K562 (cell line): ENCODE measurements around the gene GALNT12. TPM values are rescaled to one million over a fixed set of nuclear protein-coding genes. Genes with fewer than 3 reads are reported as not detected.
A peak's percentile ranks its signal among the peaks of the same experiment; 100 is the strongest.

ENCODE experiments used
- ASH1L ChIP-seq: fragments of 450-650 bp; IDR thresholded peaks from 2 replicates; pipeline ENCODE4 v1.6.1; 2018; ENCODE audit warnings: borderline replicate concordance, mild to moderate bottlenecking, low read depth; ENCODE audit not compliant: partially characterized antibody
- ATF1 ChIP-seq, 2 experiments: fragments of 450-650 bp in 1 of 2; IDR thresholded peaks; 2 replicates each; pipeline ENCODE4 v1.6.1; 2016; ENCODE audit warnings: missing compliant biosample characterization in 1 of 2, missing genetic modification characterization in 1 of 2
- CEBPG ChIP-seq, 3 experiments: fragments of 200-800 bp in 1 of 3; sonication (Bioruptor generic) in 1 of 3; sonication (generic) in 1 of 3; formaldehyde crosslinking in 1 of 3; IDR thresholded peaks in 2 of 3; conservative IDR thresholded peaks in 1 of 3; 2 replicates each; pipeline versions ENCODE4 v1.6.1 to v1.8.0; 2016 to 2022; ENCODE audit warnings: missing compliant biosample characterization in 2 of 3, missing genetic modification characterization in 2 of 3, mild to moderate bottlenecking in 1 of 3, missing genetic modification reagents in 1 of 3
- CREM ChIP-seq: IDR thresholded peaks from 2 replicates; pipeline ENCODE4 v1.6.1; 2014; ENCODE audit warnings: antibody characterized with exemption, low read depth
- FOSL1 ChIP-seq: fragments of 200-800 bp; sonication (Bioruptor generic); conservative IDR thresholded peaks from 2 replicates; pipeline ENCODE4 v1.6.1; 2016; ENCODE audit warnings: missing genetic modification characterization, missing compliant biosample characterization
- FUS ChIP-seq: fragments of 200-400 bp; formaldehyde crosslinking; optimal IDR thresholded peaks from 2 replicates; pipeline ENCODE3; 2017; ENCODE audit warnings: low read depth, low read length
- HOXB6 ChIP-seq: fragments of 250-450 bp; sonication (Bioruptor Pico); IDR thresholded peaks from 2 replicates; pipeline ENCODE4 v1.5.1; 2022; ENCODE audit warnings: mild to moderate bottlenecking, borderline replicate concordance
- JUND ChIP-seq, 2 experiments: IDR thresholded peaks; 2 replicates in 1 of 2; 3 replicates in 1 of 2; pipeline ENCODE4 v1.6.1; 2011; ENCODE audit warnings: borderline replicate concordance in 2 of 2, low read depth in 2 of 2, low read length in 2 of 2, improper control_type of control experiment in 1 of 2, missing biosample characterization in 1 of 2, missing genetic modification characterization in 1 of 2, missing genetic modification reagents in 1 of 2
- KDM1A ChIP-seq, 2 experiments: fragments of 450-650 bp; IDR thresholded peaks; 2 replicates each; pipeline ENCODE4 v1.6.1; 2016; ENCODE audit warnings: mild to moderate bottlenecking in 2 of 2
- KHSRP ChIP-seq: fragments of 450-650 bp; IDR thresholded peaks from 2 replicates; pipeline ENCODE4 v1.6.1; 2017
- L3MBTL2 ChIP-seq: fragments of 450-650 bp; IDR thresholded peaks from 2 replicates; pipeline ENCODE4 v1.6.1; 2016; ENCODE audit warnings: mild to moderate bottlenecking, moderate library complexity
- MNT ChIP-seq, 2 experiments: fragments of 450-650 bp; conservative IDR thresholded peaks; 2 replicates each; pipeline ENCODE4 v1.6.1; 2017; ENCODE audit warnings: mild to moderate bottlenecking in 2 of 2, moderate library complexity in 2 of 2
- NEUROD1 ChIP-seq: fragments of 150-350 bp; IDR thresholded peaks from 2 replicates; pipeline ENCODE4 v1.6.1; 2014; ENCODE audit warnings: borderline replicate concordance, low read length, low read depth; ENCODE audit not compliant: partially characterized antibody
- NR2C2 ChIP-seq, 2 experiments: fragments of 200-800 bp in 1 of 2; sonication (Bioruptor generic) in 1 of 2; sonication (generic) in 1 of 2; formaldehyde crosslinking in 1 of 2; IDR thresholded peaks; 2 replicates each; pipeline versions ENCODE4 v1.6.1 to v1.8.0; 2016 to 2022; ENCODE audit warnings: mild to moderate bottlenecking in 1 of 2, missing compliant biosample characterization in 1 of 2, missing genetic modification characterization in 1 of 2, missing genetic modification reagents in 1 of 2
- NR2F6 ChIP-seq: fragments of 450-650 bp; formaldehyde crosslinking; IDR thresholded peaks from 2 replicates; pipeline ENCODE4 v1.4.0; 2020; ENCODE audit warnings: mild to moderate bottlenecking
- RBM14 ChIP-seq: fragments of 200-400 bp; formaldehyde crosslinking; IDR thresholded peaks from 2 replicates; pipeline ENCODE4 v1.6.1; 2018; ENCODE audit warnings: low read depth, mild to moderate bottlenecking, low read length, moderate library complexity, borderline replicate concordance; ENCODE audit not compliant: insufficient read depth
- SPI1 ChIP-seq: IDR thresholded peaks from 2 replicates; pipeline ENCODE4 v1.6.1; 2011; ENCODE audit warnings: low read depth, low read length, control low read depth, borderline replicate concordance
- ZNF174 ChIP-seq: fragments of 250-450 bp; sonication (Bioruptor Pico); IDR thresholded peaks from 2 replicates; pipeline ENCODE4 v1.4.0; 2020; ENCODE audit warnings: mild to moderate bottlenecking
- ZNF444 ChIP-seq: fragments of 250-450 bp; sonication (Bioruptor Pico); IDR thresholded peaks from 2 replicates; pipeline ENCODE4 v1.4.0; 2020; ENCODE audit warnings: mild to moderate bottlenecking, moderate library complexity
- ZNF551 ChIP-seq: fragments of 250-450 bp; sonication (Bioruptor Pico); IDR thresholded peaks from 2 replicates; pipeline ENCODE4 v1.5.0; 2021; ENCODE audit warnings: mild to moderate bottlenecking, moderate library complexity
- polyA plus RNA-seq, 8 experiments: library from polyadenylated mRNA; depleted of rRNA in 4 of 8; stranded (reverse) in 5 of 8; unstranded in 3 of 8; fragments of >200 nt; fragmentation: Nextera tagmentation in 2 of 8; fragmentation: Illumina TruSeq in 1 of 8; extraction: Ambion mirVana in 2 of 8; extraction: Trizol in 1 of 8; gene quantifications; 2 replicates each; pipeline versions ENCODE4 v1.2.1 to v1.2.3, GENCODE V29; 2011 to 2014; ENCODE audit warnings: inconsistent platforms in 1 of 8, missing spikeins in 1 of 8
- total RNA-seq, 7 experiments: library from RNA; depleted of rRNA in 6 of 7; stranded (reverse); fragments of >200 nt in 6 of 7; fragmentation: Illumina TruSeq in 2 of 7; extraction: Trizol in 2 of 7; gene quantifications; 2 replicates each; pipeline versions ENCODE4 v1.2.1 to v1.2.3, GENCODE V29; 2011 to 2021; ENCODE audit warnings: low replicate concordance in 1 of 7
- TF ChIP-seq, protein P1 (sequence below), 2 experiments: fragments of 450-650 bp in 1 of 2; sonication (generic) in 1 of 2; formaldehyde crosslinking in 1 of 2; IDR thresholded peaks in 1 of 2; conservative IDR thresholded peaks in 1 of 2; 2 replicates each; pipeline versions ENCODE4 v1.6.1 to v1.8.1; 2016 to 2023; ENCODE audit warnings: mild to moderate bottlenecking in 2 of 2, moderate library complexity in 2 of 2, inconsistent platforms in 1 of 2, missing genetic modification reagents in 1 of 2
- TF ChIP-seq, protein P2 (sequence below): fragments of 450-650 bp; IDR thresholded peaks from 2 replicates; pipeline ENCODE4 v1.6.1; 2018; ENCODE audit warnings: mild to moderate bottlenecking, low read depth; ENCODE audit not compliant: partially characterized antibody

GALNT12 gene
- total and polyA plus RNA-seq, 9 of the 15 experiments (the other 6 are each of a cell fraction or from before 2014, with no cell fraction given) = 29.7 to 82.9 (median 44.2) TPM

GRCh38 chr9:98811051-98811650, 3.7 kb downstream of the GALNT12 start (continued):
- TF ChIP-seq MNT (conservative IDR thresholded peaks at IDR 0.05) (0 out of 4 replicates have a peak, but pooled peaks of 1 of the 2 experiments have one; percentile 18), L3MBTL2 (no peak), ZNF174 (no peak), FOSL1 (0 out of 2 replicates have a peak, but pooled peaks have one; percentile 28), ZNF444 (CRISPR knock-in tag) (no peak), NEUROD1 (no peak), CREM (no peak), KHSRP (no peak), ATF1 (CRISPR knock-in tag; IDR thresholded peaks at IDR 0.05) (no peak), ATF1 (tag; IDR thresholded peaks at IDR 0.05) (peak; percentile 43), NR2C2 (CRISPR knock-in tag; IDR thresholded peaks at IDR 0.05) (no peak), NR2C2 (tag; IDR thresholded peaks at IDR 0.05) (peak; percentile 58), ZNF551 (CRISPR knock-in tag) (no peak), RBM14 (no peak), ASH1L (no peak), CEBPG (CRISPR knock-in tag; IDR thresholded peaks at IDR 0.05) (no peak), CEBPG (tag; conservative IDR thresholded peaks at IDR 0.05 in 1 of 2, IDR thresholded peaks at IDR 0.05 in 1 of 2) (0 out of 4 replicates have a peak, but pooled peaks of 1 of the 2 experiments have one; percentile 56), KDM1A (IDR thresholded peaks at IDR 0.05) (no peak), FUS (no peak), HOXB6 (CRISPR knock-in tag) (no peak), SPI1 (no peak), JUND (IDR thresholded peaks at IDR 0.05; ENCODE audit: borderline replicate concordance, low read depth, low read length) (0 out of 2 replicates have a peak, but pooled peaks have one; percentile 19), JUND (tag; IDR thresholded peaks at IDR 0.05; ENCODE audit: borderline replicate concordance, low read depth, low read length) (peak; percentile 69; the same call in 2 of the 3 replicates), NR2F6 (CRISPR knock-in tag) (no peak)
- TF ChIP-seq, protein P1, sequence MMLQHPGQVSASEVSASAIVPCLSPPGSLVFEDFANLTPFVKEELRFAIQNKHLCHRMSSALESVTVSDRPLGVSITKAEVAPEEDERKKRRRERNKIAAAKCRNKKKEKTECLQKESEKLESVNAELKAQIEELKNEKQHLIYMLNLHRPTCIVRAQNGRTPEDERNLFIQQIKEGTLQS (IDR thresholded peaks at IDR 0.05) = peak; percentile 95
- TF ChIP-seq, protein P1 (CRISPR knock-in tag; conservative IDR thresholded peaks at IDR 0.05) = no peak
- TF ChIP-seq, protein P2, sequence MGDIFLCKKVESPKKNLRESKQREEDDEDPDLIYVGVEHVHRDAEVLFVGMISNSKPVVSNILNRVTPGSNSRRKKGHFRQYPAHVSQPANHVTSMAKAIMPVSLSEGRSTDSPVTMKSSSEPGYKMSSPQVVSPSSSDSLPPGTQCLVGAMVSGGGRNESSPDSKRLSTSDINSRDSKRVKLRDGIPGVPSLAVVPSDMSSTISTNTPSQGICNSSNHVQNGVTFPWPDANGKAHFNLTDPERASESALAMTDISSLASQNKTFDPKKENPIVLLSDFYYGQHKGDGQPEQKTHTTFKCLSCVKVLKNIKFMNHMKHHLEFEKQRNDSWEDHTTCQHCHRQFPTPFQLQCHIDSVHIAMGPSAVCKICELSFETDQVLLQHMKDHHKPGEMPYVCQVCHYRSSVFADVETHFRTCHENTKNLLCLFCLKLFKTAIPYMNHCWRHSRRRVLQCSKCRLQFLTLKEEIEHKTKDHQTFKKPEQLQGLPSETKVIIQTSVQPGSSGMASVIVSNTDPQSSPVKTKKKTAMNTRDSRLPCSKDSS = no peak
